GM21576 (cell line): Measurements from ENCODE around the gene TBL1Y.
"Not testable (repeated sequence)": the region's sequence is repeated elsewhere in the genome, so short reads cannot be mapped to it uniquely, and the experiment has no call there.

Source experiments
- ATAC-seq: cut with Tn5 transposase; IDR thresholded peaks from one replicate; pipeline ENCODE4 v1.9.1; 2021; ENCODE audit warnings: mild to moderate bottlenecking, moderate library complexity; ENCODE audit not compliant: unreplicated experiment

TBL1Y gene

GRCh38 chrY:6910372-6911252 is at the start of gene TBL1Y:
TSS of gene TBL1Y (plus strand) at chrY:6910697. CDS start at chrY:7025085, 114,388 bp downstream.
- ATAC-seq = no peak

GRCh38 chrY:6894496-6894895 is 16.0 kb upstream of the TBL1Y start:
- ATAC-seq = no peak

- no peak for ATAC-seq
These were observed 15.3 kb upstream of the TBL1Y start for GRCh38 chrY:6895236-6895635.

GRCh38 chrY:6902116-6902515 is 8.4 kb upstream of the TBL1Y start:
- ATAC-seq = not testable (repeated sequence)

GRCh38 chrY:6907591-6907990 is 2.9 kb upstream of the TBL1Y start:
- no peak for ATAC-seq

- not testable (repeated sequence) for ATAC-seq
These were observed 2.5 kb upstream of the TBL1Y start for GRCh38 chrY:6908021-6908420.

- ATAC-seq = no peak
These were observed 1.4 kb upstream of the TBL1Y start for GRCh38 chrY:6909118-6909521.

GRCh38 chrY:6909856-6910255 is 641 bp upstream of the TBL1Y start:
- no peak for ATAC-seq

- ATAC-seq = no peak
These were observed 870 bp downstream of the TBL1Y start, which contains the start of gene AMELY for GRCh38 chrY:6911253-6911881. TSS of gene AMELY (minus strand) at chrY:6911752. CDS start at chrY:6872608, 39,144 bp downstream.

GRCh38 chrY:6913362-6913761 is 2.9 kb downstream of the TBL1Y start:
- ATAC-seq = no peak

- no peak for ATAC-seq
These were observed 10.6 kb downstream of the TBL1Y start for GRCh38 chrY:6921061-6921460.

- ATAC-seq = no peak
These were observed 17.8 kb downstream of the TBL1Y start for GRCh38 chrY:6928265-6928664.

- no peak for ATAC-seq
These were observed 18.7 kb downstream of the TBL1Y start for GRCh38 chrY:6929237-6929636.

- ATAC-seq = no peak
These were observed 21.4 kb downstream of the TBL1Y start for GRCh38 chrY:6931779-6932396.

- ATAC-seq = no peak
These were observed 25.0 kb downstream of the TBL1Y start for GRCh38 chrY:6935497-6935896.

GRCh38 chrY:6947695-6948094 is 37.2 kb downstream of the TBL1Y start:
- ATAC-seq = no peak

- ATAC-seq = no peak
These were observed 37.9 kb downstream of the TBL1Y start for GRCh38 chrY:6948378-6948777.

GRCh38 chrY:6949947-6950346 is 39.5 kb downstream of the TBL1Y start:
- ATAC-seq = no peak

- ATAC-seq = no peak
These were observed 54.2 kb downstream of the TBL1Y start for GRCh38 chrY:6964732-6965131.

- no peak for ATAC-seq
These were observed 56.0 kb downstream of the TBL1Y start for GRCh38 chrY:6966521-6966920.

GRCh38 chrY:6967736-6968135 is 57.2 kb downstream of the TBL1Y start:
- no peak for ATAC-seq

- ATAC-seq = no peak
These were observed 57.7 kb downstream of the TBL1Y start for GRCh38 chrY:6968191-6968590.
